Left renal pelvis (tissue), 4 donors: ENCODE data around the gene PSMD1. TPM values are rescaled to one million over a fixed set of nuclear protein-coding genes. Genes with fewer than 3 reads are reported as not detected.
A peak's percentile ranks its signal among the peaks of the same experiment; 100 is the strongest.
"Not testable (repeated sequence)": the region's sequence is repeated elsewhere in the genome, so short reads cannot be mapped to it uniquely, and the experiment has no call there.

Experiments
- DNase-seq, 4 donors: peaks; one replicate each; pipeline ENCODE4 v3.0.0-alpha.2; 2013; ENCODE audit warnings: low read depth in 4 of 4, low spot score in 3 of 4
- polyA plus RNA-seq, 4 donors: library from polyadenylated mRNA; unstranded; fragments of 120-200 nt; gene quantifications; one replicate each; pipeline ENCODE4 v1.2.1, GENCODE V29; 2013; ENCODE audit not compliant: insufficient read length in 4 of 4

Gene PSMD1
- polyA plus RNA-seq, 4 donors, result 84.9 to 111 (median 102) TPM

GRCh38 chr2:231178805-231179204, 122.1 kb downstream of the PSMD1 start:
- DNase-seq, result not testable (repeated sequence)

DNA sequence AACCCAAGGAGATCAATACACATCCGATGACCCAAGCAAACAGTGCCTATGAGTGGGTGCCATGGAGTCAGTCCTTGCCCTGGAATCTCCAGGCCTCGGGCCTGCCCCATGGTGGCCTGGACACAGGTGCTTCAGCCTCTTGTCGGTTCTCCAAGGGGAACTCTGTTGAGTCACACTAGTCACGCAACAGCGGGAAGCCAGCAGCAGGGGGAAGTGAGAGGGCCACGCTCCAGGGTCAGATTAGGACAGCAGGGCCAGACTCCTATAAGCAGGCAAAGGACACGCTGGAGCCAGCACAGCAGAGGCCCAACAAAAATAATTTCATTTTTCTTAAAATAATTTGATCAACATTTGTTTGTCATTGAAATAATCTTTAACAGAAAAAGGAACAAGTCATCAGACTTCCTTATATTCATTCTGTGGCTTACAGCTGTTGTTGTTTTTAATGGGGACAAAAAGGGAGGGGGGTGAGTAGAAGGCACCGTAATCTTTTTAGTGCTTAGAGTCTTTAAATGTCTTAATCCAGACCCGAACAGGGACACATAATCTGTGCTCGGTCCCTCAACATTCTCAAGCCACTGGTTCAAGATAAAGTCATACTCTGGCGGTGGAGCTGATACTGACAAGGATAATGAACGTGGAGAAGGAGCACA, 125.3 kb downstream of the PSMD1 start:
- DNase-seq, result no peak

DNA sequence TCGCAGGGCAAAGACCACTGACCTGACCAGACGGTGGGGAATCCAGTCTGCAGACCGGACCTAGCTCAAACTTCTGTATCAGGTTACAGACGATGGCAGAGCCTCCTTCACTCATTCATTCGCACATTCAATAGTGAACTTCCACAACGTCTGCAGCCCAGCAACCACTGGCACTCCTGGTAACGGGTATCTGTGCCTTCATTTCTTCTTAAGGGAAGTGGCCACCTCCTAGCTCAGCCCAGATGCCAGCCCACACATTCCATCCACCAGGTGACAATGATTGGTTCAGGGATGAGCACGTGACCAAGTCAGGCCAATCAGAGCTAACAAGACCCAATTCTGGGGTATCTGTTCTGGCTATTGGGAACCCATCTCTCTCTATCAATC, 125.8 kb downstream of the PSMD1 start:
- DNase-seq, result no peak

DNA sequence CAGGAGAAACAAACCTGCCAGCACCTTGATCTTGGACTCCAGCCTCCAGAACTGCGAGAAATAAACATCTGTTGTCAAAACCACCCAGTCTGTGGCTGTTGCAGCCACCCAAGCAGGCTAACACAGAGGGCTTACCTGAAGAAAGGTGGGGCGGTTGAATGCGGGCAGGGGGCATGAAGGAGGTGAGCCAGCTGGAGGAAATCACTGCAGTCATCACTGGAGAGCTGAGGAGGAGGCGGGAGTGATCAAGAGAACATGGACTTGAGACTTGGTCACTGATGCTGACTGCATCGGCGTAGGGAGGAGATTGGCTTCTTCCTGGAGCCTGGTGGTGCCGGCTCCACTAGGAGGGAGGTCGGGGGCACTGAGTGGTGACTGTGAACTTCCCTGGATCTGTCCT, 127.2 kb downstream of the PSMD1 start:
- DNase-seq, result no peak

- no peak for DNase-seq
These were observed 127.7 kb downstream of the PSMD1 start for GRCh38 chr2:231184319-231184718.

DNA sequence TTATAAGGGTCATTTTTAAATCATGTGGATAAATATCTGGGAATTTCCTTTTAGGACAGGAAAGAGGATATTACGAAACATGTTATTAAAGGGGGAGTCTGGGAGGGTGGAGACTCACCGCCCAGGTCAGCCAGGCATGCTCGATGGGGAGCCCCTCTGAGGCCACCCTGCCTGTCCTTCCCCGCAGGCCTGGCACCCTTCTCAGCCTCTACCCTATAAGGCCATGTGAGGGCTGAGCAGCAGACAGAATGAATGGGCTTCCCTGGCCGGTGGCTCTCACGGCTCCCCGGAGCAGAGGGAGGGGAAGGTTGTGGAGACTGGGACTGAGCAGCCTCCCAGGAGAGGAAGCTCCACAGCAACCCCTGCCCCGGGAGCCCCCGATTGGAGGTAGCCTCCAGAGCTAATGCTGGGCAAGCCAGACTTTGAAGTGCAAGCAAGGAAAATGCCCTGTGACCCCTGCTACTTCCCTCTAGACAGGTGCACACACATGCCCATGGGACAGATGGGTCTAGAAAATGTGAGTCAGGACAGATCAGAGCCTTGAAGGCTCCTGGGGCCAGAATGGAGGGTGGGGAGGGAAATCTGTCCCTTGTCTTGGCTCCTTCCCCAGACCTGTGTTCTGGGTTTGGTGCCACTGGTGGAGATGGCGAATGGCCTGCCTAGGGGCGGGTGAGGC, 128.5 kb downstream of the PSMD1 start:
- no peak for DNase-seq

GRCh38 chr2:231185886-231186285, 129.2 kb downstream of the PSMD1 start:
- no peak for DNase-seq

DNA sequence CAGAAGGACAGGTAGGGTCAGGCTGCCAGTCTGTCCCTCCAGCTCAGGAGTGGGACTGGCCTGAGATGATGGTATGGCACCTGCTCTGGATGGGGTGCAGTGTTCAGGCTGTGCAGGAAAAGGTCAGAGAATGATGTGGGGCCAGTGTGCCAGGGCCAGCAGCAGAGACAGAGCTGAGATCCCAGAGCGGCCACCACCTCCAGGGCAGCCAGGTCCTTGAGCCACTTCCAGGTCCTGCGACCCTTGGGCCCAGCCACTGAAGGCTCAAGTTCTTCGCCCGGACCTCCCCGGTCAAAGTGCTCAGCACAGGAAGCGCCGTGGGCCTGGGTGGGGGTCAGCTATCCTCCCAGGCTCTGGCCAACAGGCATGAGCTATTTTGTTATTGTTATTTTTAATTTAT, 129.7 kb downstream of the PSMD1 start:
- DNase-seq, result no peak

DNA sequence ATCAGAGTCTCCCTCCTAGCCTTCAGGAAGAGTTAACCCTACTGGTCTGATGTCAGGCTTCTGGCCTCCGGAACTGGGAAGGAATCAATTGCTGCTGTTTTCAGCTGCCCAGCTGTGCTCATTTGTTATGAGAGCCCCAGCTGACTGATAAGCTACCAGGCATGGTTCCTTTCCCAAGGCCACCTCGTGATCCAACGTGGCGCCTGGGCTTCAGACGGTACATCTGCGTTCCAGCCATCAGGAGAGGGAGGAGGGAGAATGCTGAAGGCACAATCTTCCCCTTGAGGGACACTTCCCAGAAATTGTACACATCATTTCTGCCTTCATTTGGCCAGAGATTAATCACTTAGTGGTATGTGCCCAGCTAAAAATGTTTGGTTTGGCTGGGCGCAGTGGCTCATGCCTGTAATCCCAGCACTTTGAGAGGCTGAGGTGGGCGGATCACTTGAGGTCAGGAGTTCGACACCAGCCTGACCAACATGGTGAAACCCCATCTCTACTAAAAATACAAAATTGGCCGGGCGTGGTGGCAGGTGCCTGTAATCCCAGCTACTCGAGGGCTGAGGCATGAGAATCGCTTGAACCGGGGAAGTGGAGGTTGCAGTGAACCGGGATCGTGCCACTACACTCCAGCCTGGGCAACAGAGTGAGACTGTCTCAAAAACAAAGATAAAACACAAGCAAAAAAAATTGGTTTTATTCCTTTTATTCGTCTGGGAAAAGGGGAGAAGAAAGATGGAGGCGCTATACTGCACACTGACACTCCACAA, 131.3 kb downstream of the PSMD1 start:
- no peak for DNase-seq

- no peak for DNase-seq
These were observed 132.0 kb downstream of the PSMD1 start for GRCh38 chr2:231188506-231189170.

DNA sequence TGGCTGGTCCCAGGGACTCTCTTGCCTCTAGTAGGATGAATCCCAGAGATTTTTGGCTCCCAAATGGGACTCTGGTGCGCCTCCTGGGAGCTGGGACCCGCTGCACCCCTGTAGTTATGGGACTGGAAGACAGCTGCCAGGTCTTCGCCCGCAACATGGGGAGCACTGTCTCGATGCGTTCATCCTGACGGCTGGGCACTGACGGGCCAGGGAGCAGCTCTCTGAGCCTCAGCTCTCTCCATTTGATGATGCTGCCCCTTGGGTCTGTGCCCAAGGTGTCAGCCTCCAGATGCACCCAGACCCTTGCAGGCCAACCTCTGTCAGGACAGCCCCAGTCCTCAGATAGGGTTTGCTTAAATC, 132.5 kb downstream of the PSMD1 start:
- DNase-seq, result no peak

DNA sequence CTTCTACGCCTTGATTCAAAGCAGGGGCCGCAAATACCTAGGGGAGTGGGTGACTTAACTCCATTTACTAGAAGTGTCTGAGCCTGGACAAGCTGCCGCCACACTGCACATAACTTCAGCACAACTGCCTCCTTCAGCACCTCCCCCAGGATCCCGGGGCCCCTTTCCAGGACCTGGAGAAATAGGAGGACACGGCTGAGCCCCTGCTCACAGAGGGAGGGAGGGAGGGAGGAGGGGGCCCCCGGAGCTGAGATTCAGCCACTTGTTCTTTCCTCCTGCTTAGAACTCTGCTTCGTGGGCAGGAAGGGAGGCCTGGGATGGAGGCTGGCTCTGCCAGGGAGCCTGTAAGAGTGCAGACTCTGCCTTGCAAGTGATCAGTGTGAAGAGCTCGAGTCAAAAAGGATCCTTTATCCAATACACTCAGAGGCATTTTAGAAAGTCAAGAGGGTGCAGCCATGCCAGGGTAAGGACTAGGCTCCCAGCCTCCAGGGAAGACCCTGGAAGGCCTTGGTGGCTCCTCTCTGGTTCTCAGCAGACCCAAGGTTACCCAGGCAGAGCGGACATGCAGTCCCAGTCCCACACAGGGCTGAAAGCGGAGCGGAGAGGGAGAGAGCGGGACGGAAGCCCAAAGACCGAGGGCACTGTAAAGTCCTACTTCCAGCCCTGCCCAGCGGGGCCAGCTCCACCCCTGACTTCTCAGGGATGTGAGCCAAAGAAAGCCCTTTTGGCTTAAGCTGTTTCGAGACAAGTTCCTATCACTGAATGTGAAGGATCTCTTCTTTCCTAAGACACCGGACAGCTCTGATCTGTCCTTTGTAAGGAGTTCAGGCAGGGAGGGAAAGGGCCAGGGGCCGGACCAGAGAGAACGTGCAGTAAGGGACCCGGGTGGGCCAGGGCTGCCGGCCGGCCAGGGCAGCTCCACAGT, 133.2 kb downstream of the PSMD1 start:
- no peak for DNase-seq

GRCh38 chr2:231190531-231191197, 134.0 kb downstream of the PSMD1 start:
- peak in 2 of 4 donors; percentile 29 to 41 for DNase-seq

DNA sequence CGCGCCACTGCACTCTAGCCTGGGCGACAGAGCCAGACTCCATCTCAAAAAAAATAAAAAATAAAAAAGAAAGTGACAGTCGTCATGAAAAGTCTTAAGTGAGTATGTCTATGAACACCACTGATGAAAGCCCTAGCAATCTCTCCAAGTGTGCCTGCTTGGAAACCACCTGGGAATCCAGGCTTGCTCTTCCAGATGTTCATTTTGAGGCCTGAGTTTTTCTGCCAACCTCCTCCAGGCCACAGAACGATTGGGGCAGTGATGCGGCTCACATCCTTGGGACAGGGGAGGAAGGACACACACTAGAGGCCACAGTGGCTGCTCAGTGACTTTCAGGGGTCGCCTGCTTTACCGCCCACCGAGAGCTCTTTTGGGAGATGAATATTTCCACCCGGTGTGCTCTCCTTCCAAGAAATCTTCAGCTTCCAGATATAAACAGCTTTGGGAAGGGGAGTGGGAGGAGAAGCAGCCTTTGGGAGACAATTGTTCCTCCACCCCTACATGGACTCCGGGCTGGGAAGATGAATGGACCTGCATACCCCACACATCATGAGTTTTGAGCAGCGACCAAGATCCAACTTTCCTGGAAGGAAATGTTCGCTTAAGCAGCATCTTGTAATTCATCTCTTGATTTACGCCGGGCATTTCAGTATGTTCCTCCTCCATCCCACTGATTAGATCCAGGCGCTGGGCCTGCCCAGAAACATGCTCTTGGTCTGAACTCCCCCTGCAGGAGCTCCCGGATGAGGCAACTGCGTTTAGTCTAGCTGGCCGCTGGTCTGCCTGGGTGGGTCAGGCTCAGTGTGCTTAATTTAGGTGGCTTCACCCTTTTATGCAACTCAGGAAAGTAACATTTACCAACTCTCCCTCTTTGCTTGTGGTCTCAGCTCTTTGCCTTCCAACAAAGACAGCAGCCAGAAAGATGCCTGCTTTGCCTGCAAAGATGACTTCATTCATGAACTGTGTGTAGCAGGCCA, 135.5 kb downstream of the PSMD1 start:
- peak; percentile 73 to 84 (median 76) for DNase-seq

- no peak for DNase-seq
These were observed 136.5 kb downstream of the PSMD1 start for GRCh38 chr2:231193216-231193615.

DNA sequence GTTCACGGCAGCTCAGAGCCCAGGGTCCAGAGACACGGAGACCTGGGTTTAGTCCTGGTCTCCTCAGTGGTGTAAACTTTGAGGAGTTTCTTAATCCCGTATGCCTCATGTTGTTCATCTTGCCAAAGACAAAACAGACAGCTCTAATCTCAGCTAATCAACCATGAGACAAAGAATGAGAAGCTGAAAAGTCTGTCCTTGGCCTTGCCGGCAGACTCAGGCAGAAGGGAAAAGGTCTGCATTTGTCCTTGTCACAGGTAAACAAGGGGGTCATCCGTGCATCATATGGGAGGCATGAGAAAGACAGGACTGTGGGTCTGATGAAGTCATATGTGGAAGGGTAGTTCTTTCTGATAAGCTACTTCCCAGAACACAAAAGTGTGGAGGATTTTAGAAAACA, 139.9 kb downstream of the PSMD1 start:
- DNase-seq, result no peak

DNA sequence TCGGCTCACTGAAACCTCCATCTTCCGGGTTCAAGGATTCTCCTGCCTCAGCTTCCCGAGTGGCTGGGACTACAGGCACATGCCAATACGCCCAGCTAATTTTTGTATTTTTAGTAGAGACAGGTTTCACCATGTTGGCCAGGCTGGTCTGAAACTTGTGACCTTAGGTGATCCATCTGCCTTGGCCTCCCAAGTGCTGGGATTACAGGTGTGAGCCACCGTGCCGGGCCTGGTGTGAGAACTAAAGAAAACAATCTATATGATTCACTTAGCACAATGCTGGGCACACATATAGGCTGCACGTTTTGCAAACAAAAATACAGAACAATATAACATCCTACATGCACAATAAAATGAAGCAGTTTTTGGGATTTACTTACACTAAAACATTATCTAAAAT, 140.5 kb downstream of the PSMD1 start:
- DNase-seq, result not testable (repeated sequence)

DNA sequence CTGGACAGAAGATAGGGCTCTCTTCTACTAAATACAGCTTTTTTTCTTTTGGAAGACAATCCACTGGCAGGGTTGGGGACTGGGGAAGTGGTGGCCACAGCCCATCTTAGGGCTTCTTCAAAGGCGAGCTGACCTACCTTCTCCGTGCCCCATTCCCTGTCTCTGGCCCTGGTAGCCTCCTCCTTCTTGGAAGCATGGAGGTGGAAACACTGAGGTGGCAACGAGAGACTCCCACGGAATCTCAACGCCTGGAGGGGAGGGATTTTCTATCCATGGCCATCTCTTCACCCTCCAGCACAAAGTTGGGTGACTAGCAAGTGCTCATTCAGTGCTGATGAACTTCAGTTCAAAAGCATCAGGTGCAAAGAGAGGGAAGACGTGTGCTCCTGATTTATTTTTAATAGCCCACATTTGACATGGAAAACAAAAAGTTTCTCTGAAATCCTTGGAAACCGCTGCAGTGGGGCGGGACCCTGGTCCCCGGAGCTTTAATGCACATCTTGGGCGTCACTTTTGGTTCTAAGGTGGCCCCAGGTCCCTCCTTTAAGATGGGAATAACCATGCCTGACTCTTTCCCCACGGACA, 141.1 kb downstream of the PSMD1 start:
- no peak for DNase-seq
